DOHH2 (cell line): Measurements from ENCODE around the gene MYH15.

ENCODE experiments used
- H3F3A ChIP-seq: fragments of 200-600 bp; sonication (generic), shearing (Covaris generic); 2 replicates; pipeline ENCODE4 v1.6.0; 2016; ENCODE audit warnings: antibody characterized with exemption, mild to moderate bottlenecking; ENCODE audit not compliant: control insufficient read depth, insufficient read depth
- H3K27ac ChIP-seq: fragments of 200-600 bp; sonication (generic); 2 replicates; pipeline ENCODE4 v1.5.1; 2014; ENCODE audit warnings: low read depth, mild to moderate bottlenecking, low read length, moderate library complexity
- H3K27me3 ChIP-seq: fragments of 200-600 bp; sonication (generic); 2 replicates; pipeline ENCODE4 v1.6.1; 2014; ENCODE audit warnings: mild to moderate bottlenecking, low read length, mixed read lengths; ENCODE audit not compliant: control insufficient read depth
- H3K36me3 ChIP-seq: fragments of 200-600 bp; sonication (generic); 2 replicates; pipeline ENCODE4 v1.6.1; 2014; ENCODE audit warnings: mild to moderate bottlenecking, low read length, moderate library complexity, mixed read lengths; ENCODE audit not compliant: control insufficient read depth
- H3K4me1 ChIP-seq: fragments of 200-600 bp; sonication (generic); 2 replicates; pipeline ENCODE4 v1.6.1; 2014; ENCODE audit warnings: mild to moderate bottlenecking, low read length, mixed read lengths; ENCODE audit not compliant: control insufficient read depth
- H3K4me2 ChIP-seq: fragments of 200-600 bp; sonication (generic); 2 replicates; pipeline ENCODE4 v1.6.0; 2014; ENCODE audit warnings: mild to moderate bottlenecking, low read length, moderate library complexity
- H3K4me3 ChIP-seq: fragments of 200-600 bp; sonication (generic); 2 replicates; pipeline ENCODE4 v1.5.1; 2014; ENCODE audit warnings: mild to moderate bottlenecking, low read length, mixed read lengths
- H3K79me2 ChIP-seq: fragments of 200-600 bp; sonication (generic); 2 replicates; pipeline ENCODE4 v1.6.1; 2014; ENCODE audit warnings: mild to moderate bottlenecking, low read length, mixed read lengths; ENCODE audit not compliant: control insufficient read depth
- H3K9me2 ChIP-seq: fragments of 200-600 bp; sonication (generic); replicated peaks from 2 replicates; pipeline ENCODE4 v1.6.1; 2014; ENCODE audit warnings: mild to moderate bottlenecking, low read length, mixed read lengths; ENCODE audit not compliant: control insufficient read depth
- H3K9me3 ChIP-seq: fragments of 200-600 bp; sonication (generic); 2 replicates; pipeline ENCODE4 v1.6.1; 2014; ENCODE audit warnings: antibody characterized with exemption, low read length, mixed read lengths; ENCODE audit not compliant: control insufficient read depth, insufficient read depth
- H4K20me1 ChIP-seq: fragments of 200-600 bp; sonication (generic); 2 replicates; pipeline ENCODE4 v1.6.0; 2014; ENCODE audit warnings: low read depth, mild to moderate bottlenecking, antibody characterized with exemption, low read length, moderate library complexity; ENCODE audit not compliant: control insufficient read depth, insufficient read depth
- CTCF ChIP-seq: fragments of 200-600 bp; sonication (generic); IDR thresholded peaks from one replicate; pipeline ENCODE4 v1.5.1; 2014; ENCODE audit warnings: antibody characterized with exemption, mild to moderate bottlenecking, low read depth, low read length; ENCODE audit not compliant: poor library complexity, severe bottlenecking
- EZH2phosphoT487 ChIP-seq: fragments of 200-600 bp; sonication (generic); IDR thresholded peaks from 2 replicates; pipeline ENCODE4 v1.6.1; 2017; ENCODE audit warnings: borderline replicate concordance, mild to moderate bottlenecking, antibody characterized with exemption, low read length, moderate library complexity, mixed read lengths

Gene MYH15

GRCh38 chr3:108414007-108414406, 96.4 kb downstream of the MYH15 start:
- TF ChIP-seq CTCF (no peak), EZH2phosphoT487 (no peak)
- H3K9me2 ChIP-seq: no peaks in the 10 kb centered on the region
- no peaks in the 10 kb centered on the region; the same call in 1 of the 2 replicates for H3F3A ChIP-seq
- no peaks in the 10 kb centered on the region for H4K20me1 ChIP-seq
- no peaks in the 10 kb centered on the region for H3K27me3 ChIP-seq
- H3K36me3 ChIP-seq: no peaks in the 10 kb centered on the region
- H3K9me3 ChIP-seq: no peaks in the 10 kb centered on the region
- no peaks in the 10 kb centered on the region for H3K79me2 ChIP-seq
- H3K27ac ChIP-seq: no peak overlapping the region
- no peak overlapping the region for H3K4me2 ChIP-seq
- no peak overlapping the region for H3K4me3 ChIP-seq
- H3K4me1 ChIP-seq: no peaks in the 10 kb centered on the region

- no peaks in the 10 kb centered on the region for H4K20me1 ChIP-seq
- H3K79me2 ChIP-seq: no peaks in the 10 kb centered on the region
- TF ChIP-seq EZH2phosphoT487: no peak
- TF ChIP-seq CTCF: no peak
- H3K4me3 ChIP-seq: no peak overlapping the region
- no peaks in the 10 kb centered on the region for H3K9me2 ChIP-seq
- H3K4me1 ChIP-seq: peaks cover 16% of the 10 kb centered on the region
- H3F3A ChIP-seq: no peaks in the 10 kb centered on the region; the same call in 1 of the 2 replicates
- H3K4me2 ChIP-seq: no peak overlapping the region
- H3K27ac ChIP-seq: no peak overlapping the region
- H3K9me3 ChIP-seq: no peaks in the 10 kb centered on the region
- no peaks in the 10 kb centered on the region for H3K36me3 ChIP-seq
- H3K27me3 ChIP-seq: no peaks in the 10 kb centered on the region
Observed at GRCh38 chr3:108412121-108412750, 98.2 kb downstream of the MYH15 start.

- Histone ChIP-seq H3K4me1 (peaks cover 28% of the 10 kb centered on the region), H3K36me3 (no peaks in the 10 kb centered on the region), H3K27ac (no peak overlapping the region), H3K4me2 (no peak overlapping the region), H3K9me3 (no peaks in the 10 kb centered on the region), H3K27me3 (no peaks in the 10 kb centered on the region), H3K4me3 (no peak overlapping the region), H3F3A (no peaks in the 10 kb centered on the region; the same call in 1 of the 2 replicates), H3K9me2 (no peaks in the 10 kb centered on the region), H4K20me1 (no peaks in the 10 kb centered on the region), H3K79me2 (no peaks in the 10 kb centered on the region)
- no peak for TF ChIP-seq CTCF
- TF ChIP-seq EZH2phosphoT487: no peak
Observed at GRCh38 chr3:108410531-108410984, 99.8 kb downstream of the MYH15 start.
